Parathyroid adenoma (tissue), 2 donors: ENCODE data around the gene AQP6.
A peak's percentile ranks its signal among the peaks of the same experiment; 100 is the strongest.

Experiments
- H2AFZ ChIP-seq: fragments of 300-600 bp; sonication (generic); one replicate; pipeline ENCODE4 v1.7.0; 2017; ENCODE audit warnings: antibody characterized with exemption, mild to moderate bottlenecking
- H3K27ac ChIP-seq: fragments of 300-600 bp; sonication (generic); one replicate; pipeline ENCODE4 v1.7.0; 2017
- H3K27me3 ChIP-seq: fragments of 300-600 bp; sonication (generic); one replicate; pipeline ENCODE4 v1.7.0; 2017; ENCODE audit warnings: low read length; ENCODE audit not compliant: control insufficient read depth, insufficient read depth
- H3K36me3 ChIP-seq: fragments of 300-600 bp; sonication (generic); one replicate; pipeline ENCODE4 v1.7.0; 2017; ENCODE audit warnings: low read length; ENCODE audit not compliant: control insufficient read depth, insufficient read depth
- H3K4me1 ChIP-seq: fragments of 300-600 bp; sonication (generic); one replicate; pipeline ENCODE4 v1.7.0; 2017; ENCODE audit warnings: control low read depth
- H3K4me2 ChIP-seq: fragments of 300-600 bp; sonication (generic); one replicate; pipeline ENCODE4 v1.7.0; 2017; ENCODE audit warnings: low read length
- H3K4me3 ChIP-seq: fragments of 300-600 bp; sonication (generic); one replicate; pipeline ENCODE4 v1.7.0; 2017; ENCODE audit warnings: low read depth, low read length
- H3K79me2 ChIP-seq: fragments of 300-600 bp; sonication (generic); one replicate; pipeline ENCODE4 v1.7.0; 2017; ENCODE audit warnings: control low read depth
- H3K9ac ChIP-seq: fragments of 300-600 bp; sonication (generic); one replicate; pipeline ENCODE4 v1.7.0; 2017; ENCODE audit warnings: mild to moderate bottlenecking
- H3K9me3 ChIP-seq: fragments of 300-600 bp; sonication (generic); one replicate; pipeline ENCODE4 v1.7.0; 2017; ENCODE audit warnings: low read length; ENCODE audit not compliant: control insufficient read depth
- CTCF ChIP-seq: fragments of 300-600 bp; sonication (generic); IDR thresholded peaks from one replicate; pipeline ENCODE4 v1.7.0; 2017; ENCODE audit warnings: antibody characterized with exemption, mild to moderate bottlenecking
- donor health status: primary hyperparathyroidism.

AQP6 gene

DNA sequence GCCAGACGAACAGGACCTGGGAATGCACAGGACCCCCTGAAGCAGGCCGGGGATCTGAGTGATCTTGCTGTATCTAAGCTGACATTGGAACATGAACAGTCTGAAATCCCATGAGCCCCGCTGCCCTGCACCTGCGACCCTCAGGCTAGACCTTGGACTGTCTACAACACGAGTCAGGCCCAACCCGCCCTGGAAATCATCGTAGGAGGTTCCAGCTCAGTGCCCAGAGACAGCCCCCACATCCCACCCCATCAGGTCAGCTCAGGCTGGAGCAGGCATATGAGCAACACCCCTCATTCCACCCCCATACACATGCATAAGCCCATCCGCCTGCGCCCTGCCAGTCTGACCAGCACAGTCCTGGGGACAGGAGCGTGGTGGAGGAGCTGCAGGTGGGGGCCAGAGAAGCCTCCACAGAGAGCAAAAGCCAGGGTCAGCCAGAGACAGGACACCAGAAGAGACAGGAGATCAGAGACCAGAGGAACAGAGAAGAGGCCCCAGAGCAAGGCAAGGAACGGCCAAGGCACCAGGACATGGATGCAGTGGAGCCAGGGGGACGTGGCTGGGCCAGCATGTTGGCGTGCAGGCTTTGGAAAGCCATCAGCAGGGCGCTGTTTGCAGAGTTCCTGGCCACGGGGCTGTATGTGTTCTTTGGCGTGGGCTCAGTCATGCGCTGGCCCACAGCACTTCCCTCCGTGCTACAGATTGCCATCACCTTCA lies at the start of gene AQP6:
TSS of gene AQP6 (plus strand) at position 307 of the 720 bp plus-strand sequence. CDS start at position 534, 227 bp downstream.
- Histone ChIP-seq H2AFZ (no peak within 1 kb of the TSS), H3K27ac (no peak within 1 kb of the TSS), H3K4me2 (no peak within 1 kb of the TSS), H3K4me1 (peaks cover under 1% of the 10 kb centered on the region), H3K36me3 (no peaks in the 10 kb centered on the region), H3K79me2 (no peaks in the 10 kb centered on the region), H3K9ac (no peak within 1 kb of the TSS), H3K9me3 (no peaks in the 10 kb centered on the region), H3K27me3 (no peaks in the 10 kb centered on the region), H3K4me3 (no peak within 1 kb of the TSS)
- TF ChIP-seq CTCF, result no peak

DNA sequence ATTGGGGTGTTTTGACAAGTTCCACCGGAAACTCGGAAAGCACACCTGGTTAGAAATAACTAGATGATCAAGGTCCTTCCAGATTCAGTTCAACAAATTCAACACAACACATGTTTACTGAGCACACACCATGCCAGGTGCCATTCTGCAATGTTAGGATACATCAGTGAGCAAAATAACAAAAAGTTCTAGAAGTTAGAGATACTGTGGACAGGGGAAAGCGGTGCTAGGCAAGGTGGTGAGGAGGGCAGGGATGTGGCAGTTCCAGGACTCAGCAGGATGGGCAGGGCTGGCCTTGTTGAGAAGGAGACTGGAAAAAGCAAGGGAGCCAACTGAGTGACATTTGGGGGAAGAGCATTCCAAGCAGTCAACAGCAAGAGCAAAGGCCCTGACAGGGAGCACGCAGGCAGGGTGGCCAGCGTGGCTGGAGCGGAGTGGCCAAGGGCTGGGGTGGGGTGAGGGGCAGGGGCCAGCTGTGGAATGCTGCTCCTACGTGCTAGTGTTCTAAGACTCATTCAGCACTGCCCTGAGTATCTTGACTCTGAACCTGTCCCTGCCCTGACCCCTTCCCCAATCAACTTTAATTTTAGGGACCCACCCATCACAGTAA lies 49.6 kb upstream of the AQP6 start:
- Histone ChIP-seq H3K4me1 (peaks cover 15% of the 10 kb centered on the region), H3K27ac (no peak overlapping the region), H3K4me2 (no peak overlapping the region), H3K36me3 (no peaks in the 10 kb centered on the region), H3K4me3 (no peak overlapping the region), H3K27me3 (no peaks in the 10 kb centered on the region), H2AFZ (peak overlapping the region; percentile 72), H3K9me3 (no peaks in the 10 kb centered on the region), H3K79me2 (no peaks in the 10 kb centered on the region), H3K9ac (no peak overlapping the region)
- no peak for TF ChIP-seq CTCF

DNA sequence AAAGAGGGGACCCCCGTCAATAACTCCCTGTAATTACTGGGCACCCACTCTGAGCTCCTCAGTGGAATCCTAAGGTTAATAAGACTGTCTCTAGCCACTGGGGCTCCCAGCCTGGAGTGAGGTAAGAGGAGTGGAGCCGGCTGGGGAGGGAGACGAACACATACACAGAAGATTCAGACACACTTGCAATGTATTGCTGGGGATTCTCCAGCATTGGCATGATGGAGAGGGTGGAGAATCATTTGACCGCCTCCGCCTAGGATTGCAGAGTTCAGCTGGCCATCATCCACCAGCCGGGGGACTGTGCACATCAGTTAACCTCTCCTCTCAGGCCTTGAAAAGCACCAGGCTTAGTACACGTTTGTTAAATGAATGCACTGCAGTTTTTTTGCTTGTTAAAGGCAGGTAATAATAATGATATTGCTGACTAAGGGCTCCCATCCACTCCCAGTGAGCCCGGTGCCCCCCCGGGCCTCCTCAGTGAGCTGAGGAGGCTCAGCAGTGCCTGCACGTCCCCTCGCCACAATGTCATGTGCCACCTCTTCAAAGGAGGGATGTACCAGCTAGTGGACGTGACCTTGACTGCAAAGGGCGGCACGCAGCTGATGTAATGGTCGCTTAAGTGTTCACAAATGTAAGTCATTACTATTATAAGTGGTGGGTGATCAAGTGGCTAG lies 48.7 kb upstream of the AQP6 start:
- TF ChIP-seq CTCF, result no peak
- H3K4me3 ChIP-seq, result no peak overlapping the region
- no peak overlapping the region for H3K9ac ChIP-seq
- no peak overlapping the region for H3K4me2 ChIP-seq
- H2AFZ ChIP-seq, result no peak overlapping the region
- H3K36me3 ChIP-seq, result no peaks in the 10 kb centered on the region
- H3K4me1 ChIP-seq, result peaks cover 10% of the 10 kb centered on the region
- no peaks in the 10 kb centered on the region for H3K79me2 ChIP-seq
- no peak overlapping the region for H3K27ac ChIP-seq
- no peaks in the 10 kb centered on the region for H3K27me3 ChIP-seq
- H3K9me3 ChIP-seq, result no peaks in the 10 kb centered on the region

DNA sequence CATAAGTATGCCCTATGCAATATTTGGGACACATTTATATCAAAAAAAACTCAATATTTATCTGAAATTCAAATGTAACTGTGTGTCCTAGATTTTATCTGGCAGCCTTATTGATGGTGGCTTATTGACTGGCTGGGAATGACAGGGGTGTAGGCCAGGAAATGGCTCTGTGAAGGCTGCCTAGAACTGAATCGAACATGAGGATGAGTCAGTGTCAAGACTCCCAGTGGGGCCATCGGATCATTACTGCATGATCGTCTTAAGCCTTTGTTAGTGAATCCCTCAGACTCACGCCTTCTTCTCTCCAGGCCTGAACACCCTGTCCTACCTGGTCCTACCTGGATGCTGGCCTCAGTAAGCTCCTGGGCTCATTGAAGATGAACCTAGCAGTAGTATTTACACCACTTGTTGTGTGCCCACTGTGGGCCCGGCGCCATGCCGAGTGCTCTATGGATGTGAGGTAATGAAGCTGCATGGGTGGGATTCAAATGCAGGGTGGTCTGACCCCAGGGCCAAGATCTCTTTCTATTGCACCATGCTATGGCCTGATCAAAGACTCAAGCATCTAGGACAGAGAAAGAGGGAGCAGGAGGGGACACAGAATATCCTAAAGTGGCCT lies 48.0 kb upstream of the AQP6 start:
- H2AFZ ChIP-seq, result no peak overlapping the region
- peaks cover 10% of the 10 kb centered on the region for H3K4me1 ChIP-seq
- H3K4me2 ChIP-seq, result no peak overlapping the region
- no peak overlapping the region for H3K27ac ChIP-seq
- H3K27me3 ChIP-seq, result no peaks in the 10 kb centered on the region
- H3K4me3 ChIP-seq, result no peak overlapping the region
- H3K79me2 ChIP-seq, result no peaks in the 10 kb centered on the region
- H3K9me3 ChIP-seq, result no peaks in the 10 kb centered on the region
- H3K9ac ChIP-seq, result no peak overlapping the region
- TF ChIP-seq CTCF, result no peak
- H3K36me3 ChIP-seq, result no peaks in the 10 kb centered on the region
